ENCODE measurements around the gene PHACTR3.

PHACTR3 gene

GRCh38 chr20:59813126-59813947 lies 209.0 kb downstream of the PHACTR3 start:
- TF ChIP-seq CREB1 (IDR thresholded peaks at IDR 0.05; ENCODE audit: low read depth) (no peak), MAX (IDR thresholded peaks at IDR 0.05) (no peak), NFIC (IDR thresholded peaks at IDR 0.05) (no peak), USF1 (IDR thresholded peaks at IDR 0.05) (no peak), ZBTB7A (IDR thresholded peaks at IDR 0.05; ENCODE audit: low read depth) (no peak), YY1 (IDR thresholded peaks at IDR 0.05; ENCODE audit: low read depth) (no peak), REST (IDR thresholded peaks at IDR 0.05; ENCODE audit: low read depth) (no peak), EGR1 (IDR thresholded peaks at IDR 0.05) (no peak), TAF1 (IDR thresholded peaks at IDR 0.05; ENCODE audit: low read depth) (no peak), TEAD4 (IDR thresholded peaks at IDR 0.05) (no peak), TCF12 (IDR thresholded peaks at IDR 0.05; ENCODE audit: low read depth) (no peak), EP300 (IDR thresholded peaks at IDR 0.05; ENCODE audit: borderline replicate concordance) (no peak), CEBPB (IDR thresholded peaks at IDR 0.05) (no peak), FOXM1 (IDR thresholded peaks at IDR 0.05; ENCODE audit: borderline replicate concordance, low read depth) (no peak), RAD21 (IDR thresholded peaks at IDR 0.05; ENCODE audit: low read depth) (no peak)

- TF ChIP-seq CEBPB (IDR thresholded peaks at IDR 0.05) = no peak
- TF ChIP-seq USF1 (IDR thresholded peaks at IDR 0.05) = no peak
- TF ChIP-seq ZBTB7A (IDR thresholded peaks at IDR 0.05; ENCODE audit: low read depth) = no peak
- TF ChIP-seq TCF12 (IDR thresholded peaks at IDR 0.05; ENCODE audit: low read depth) = no peak
- no peak for TF ChIP-seq YY1 (IDR thresholded peaks at IDR 0.05; ENCODE audit: low read depth)
- TF ChIP-seq FOXM1 (IDR thresholded peaks at IDR 0.05; ENCODE audit: borderline replicate concordance, low read depth) = no peak
- no peak for TF ChIP-seq TAF1 (IDR thresholded peaks at IDR 0.05; ENCODE audit: low read depth)
- TF ChIP-seq EP300 (IDR thresholded peaks at IDR 0.05; ENCODE audit: borderline replicate concordance) = no peak
- no peak for TF ChIP-seq RAD21 (IDR thresholded peaks at IDR 0.05; ENCODE audit: low read depth)
- no peak for TF ChIP-seq NFIC (IDR thresholded peaks at IDR 0.05)
- no peak for TF ChIP-seq MAX (IDR thresholded peaks at IDR 0.05)
- no peak for TF ChIP-seq CREB1 (IDR thresholded peaks at IDR 0.05; ENCODE audit: low read depth)
- no peak for TF ChIP-seq REST (IDR thresholded peaks at IDR 0.05; ENCODE audit: low read depth)
- TF ChIP-seq EGR1 (IDR thresholded peaks at IDR 0.05) = no peak
- TF ChIP-seq TEAD4 (IDR thresholded peaks at IDR 0.05) = no peak
Observed at GRCh38 chr20:59813948-59814839, 209.9 kb downstream of the PHACTR3 start.

GRCh38 chr20:59814840-59815340 lies 210.6 kb downstream of the PHACTR3 start:
- TF ChIP-seq FOXM1 (IDR thresholded peaks at IDR 0.05; ENCODE audit: borderline replicate concordance, low read depth) (no peak), TEAD4 (IDR thresholded peaks at IDR 0.05) (no peak), TAF1 (IDR thresholded peaks at IDR 0.05; ENCODE audit: low read depth) (no peak), CEBPB (IDR thresholded peaks at IDR 0.05) (no peak), EGR1 (IDR thresholded peaks at IDR 0.05) (no peak), USF1 (IDR thresholded peaks at IDR 0.05) (no peak), ZBTB7A (IDR thresholded peaks at IDR 0.05; ENCODE audit: low read depth) (no peak), RAD21 (IDR thresholded peaks at IDR 0.05; ENCODE audit: low read depth) (no peak), TCF12 (IDR thresholded peaks at IDR 0.05; ENCODE audit: low read depth) (no peak), MAX (IDR thresholded peaks at IDR 0.05) (no peak), EP300 (IDR thresholded peaks at IDR 0.05; ENCODE audit: borderline replicate concordance) (no peak), NFIC (IDR thresholded peaks at IDR 0.05) (no peak), CREB1 (IDR thresholded peaks at IDR 0.05; ENCODE audit: low read depth) (no peak), REST (IDR thresholded peaks at IDR 0.05; ENCODE audit: low read depth) (no peak), YY1 (IDR thresholded peaks at IDR 0.05; ENCODE audit: low read depth) (no peak)

Data from Ishikawa (cell line).